Measurements from ENCODE around the gene TOR4A.

TOR4A gene

GRCh38 chr9:137295238-137295811 lies 17.8 kb downstream of the TOR4A start:
- no peak for DNase-seq (ENCODE audit: low spot score)

- no peak for DNase-seq (ENCODE audit: low spot score)
These were observed 18.5 kb downstream of the TOR4A start for GRCh38 chr9:137295849-137296669.

DNA sequence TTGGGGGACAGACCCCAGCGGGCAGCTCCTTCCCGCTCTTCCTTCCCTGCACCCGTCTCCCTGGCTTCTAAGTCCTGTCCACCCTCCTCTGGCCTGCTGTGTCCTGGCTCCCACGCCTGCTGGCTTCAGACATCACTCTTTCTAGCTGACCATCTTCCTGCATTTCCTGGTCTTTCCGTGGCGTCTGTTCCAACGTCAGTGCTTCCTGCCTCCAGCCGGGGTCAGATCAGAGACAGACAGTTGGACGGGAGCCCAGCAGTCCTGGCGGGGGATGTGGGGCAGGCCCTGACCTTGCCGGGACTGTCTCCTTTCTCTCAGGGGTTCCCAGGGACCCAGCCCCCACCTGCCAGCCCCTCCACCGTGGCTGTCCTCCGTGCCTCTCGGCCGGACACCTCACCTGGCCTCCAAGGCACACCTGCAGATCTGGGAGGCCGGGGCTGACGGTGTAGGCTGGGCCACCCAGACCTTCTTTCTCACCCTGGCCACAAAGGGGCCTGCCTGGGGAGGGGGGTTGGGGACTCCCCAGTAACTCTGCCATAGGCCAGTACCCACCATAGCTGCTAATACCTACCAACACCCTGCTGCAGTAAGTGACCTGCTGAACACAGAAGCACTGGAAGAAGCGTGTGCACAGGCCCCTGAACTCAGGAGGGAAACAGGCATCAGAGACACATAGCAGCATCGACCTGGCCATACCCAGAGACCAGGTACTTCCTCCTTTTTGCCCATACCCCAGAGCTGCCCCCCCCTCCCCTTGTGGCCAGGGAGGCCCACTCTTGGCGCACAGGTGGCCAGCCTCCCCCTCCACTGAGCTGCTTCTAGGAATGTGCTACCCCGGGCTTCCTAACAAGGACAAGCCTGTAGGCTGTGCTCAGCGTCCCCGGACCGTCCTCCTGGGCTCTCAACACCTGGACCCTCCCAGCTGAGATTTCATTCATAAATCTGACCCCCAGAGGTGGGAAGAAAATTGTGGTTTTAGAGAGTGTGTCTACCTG lies 19.4 kb downstream of the TOR4A start:
- no peak for DNase-seq (ENCODE audit: low spot score)

DNA sequence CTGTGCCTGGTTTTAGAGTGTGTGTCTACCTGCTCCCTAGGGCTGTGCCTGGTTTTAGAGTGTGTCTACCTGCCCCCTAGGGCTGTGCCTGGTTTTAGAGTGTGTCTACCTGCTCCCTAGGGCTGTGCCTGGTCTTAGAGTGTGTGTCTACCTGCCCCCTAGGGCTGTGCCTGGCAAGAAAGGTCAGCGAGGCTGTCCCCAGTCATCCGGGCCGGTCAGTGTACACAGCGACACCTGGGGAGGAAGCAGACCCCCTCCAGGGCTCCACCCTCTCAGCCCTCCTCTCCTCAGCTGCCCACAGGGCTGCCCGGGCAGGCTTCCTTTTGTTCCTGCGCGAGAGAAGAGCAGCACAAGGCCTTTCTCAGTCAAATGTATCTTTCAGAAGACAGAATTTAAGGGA lies 20.4 kb downstream of the TOR4A start:
- DNase-seq (ENCODE audit: low spot score) = no peak

- DNase-seq (ENCODE audit: low spot score) = no peak
These were observed 21.1 kb downstream of the TOR4A start for GRCh38 chr9:137298401-137299202.

GRCh38 chr9:137299203-137299565 lies 21.7 kb downstream of the TOR4A start:
- no peak for DNase-seq (ENCODE audit: low spot score)

- DNase-seq (ENCODE audit: low spot score) = no peak
These were observed 22.4 kb downstream of the TOR4A start for GRCh38 chr9:137299938-137300337.

DNA sequence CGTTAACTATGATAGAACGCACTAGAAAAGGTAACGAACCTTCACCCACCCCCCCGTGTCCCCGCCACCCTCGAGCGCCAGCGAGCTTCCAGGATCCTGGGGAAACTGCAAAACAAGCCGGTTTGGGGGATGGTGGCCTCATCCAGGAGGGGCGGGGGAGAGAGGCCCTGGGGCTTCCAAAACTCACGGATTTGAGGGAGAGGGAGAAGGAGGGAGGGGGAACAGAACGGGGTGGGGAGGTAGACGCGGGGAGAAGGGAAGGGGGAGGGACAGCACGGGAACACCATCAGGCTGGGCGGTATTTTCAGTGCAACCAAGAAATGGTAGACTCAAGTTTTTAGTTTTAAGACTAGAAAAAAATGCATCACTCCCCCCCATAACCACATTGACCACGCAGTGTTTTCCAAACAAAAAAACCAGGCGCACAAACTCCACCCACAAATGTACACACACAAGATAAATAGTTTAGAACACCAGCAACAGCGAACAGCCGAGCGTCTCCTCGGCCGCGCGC lies 23.1 kb downstream of the TOR4A start:
- peak; percentile 63 for DNase-seq (ENCODE audit: low spot score)

GRCh38 chr9:137301081-137301947 lies 23.8 kb downstream of the TOR4A start:
- peak; percentile 74 for DNase-seq (ENCODE audit: low spot score)

GRCh38 chr9:137302118-137302448 lies 24.6 kb downstream of the TOR4A start, which contains the start of gene NRARP:
Gene NRARP (minus strand): TSS chr9:137302271. CDS start chr9:137301928, 343 bp downstream.
- DNase-seq (ENCODE audit: low spot score) = peak; percentile 90

GRCh38 chr9:137302449-137303150 lies 25.1 kb downstream of the TOR4A start:
- DNase-seq (ENCODE audit: low spot score) = peak; percentile 64

DNA sequence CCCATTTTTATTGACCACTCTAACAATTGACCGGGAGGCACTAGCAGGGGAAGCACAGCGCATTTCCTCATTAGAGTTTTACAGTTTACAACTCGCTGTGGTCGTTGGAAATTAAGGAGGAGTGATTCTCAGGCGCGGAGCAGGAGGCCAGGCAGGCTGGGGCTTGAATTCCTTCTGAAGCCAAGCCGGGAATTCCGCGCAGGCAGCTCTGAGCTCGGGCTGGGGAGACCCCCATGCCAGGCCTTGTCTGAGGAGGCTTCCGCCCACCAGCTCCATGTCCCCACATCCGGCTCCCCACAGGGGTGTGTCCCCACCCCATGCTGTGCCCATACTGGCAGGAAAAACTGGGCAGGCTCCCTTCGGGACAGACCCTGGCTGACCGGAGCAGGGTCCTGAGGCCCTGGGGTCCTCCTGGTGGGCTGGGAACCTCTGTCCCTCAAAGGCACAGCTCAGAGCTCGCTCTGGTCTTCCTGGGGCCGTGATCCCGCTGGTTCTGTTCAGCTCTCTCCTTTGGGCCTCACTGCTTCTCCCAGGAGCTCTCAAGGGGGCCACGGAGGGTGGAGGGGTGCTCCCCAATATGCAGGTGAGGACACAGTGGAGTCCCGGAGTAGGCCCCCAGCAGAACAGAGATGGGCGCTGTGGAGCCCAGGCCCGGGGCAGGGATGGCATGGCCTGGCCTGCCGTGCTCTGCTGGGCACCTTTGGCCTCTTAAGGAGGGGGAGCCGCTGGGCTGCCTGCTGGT lies 25.8 kb downstream of the TOR4A start:
- peak; percentile 62 for DNase-seq (ENCODE audit: low spot score)

- peak; percentile 64 for DNase-seq (ENCODE audit: low spot score)
These were observed 26.4 kb downstream of the TOR4A start for GRCh38 chr9:137303893-137304382.

DNA sequence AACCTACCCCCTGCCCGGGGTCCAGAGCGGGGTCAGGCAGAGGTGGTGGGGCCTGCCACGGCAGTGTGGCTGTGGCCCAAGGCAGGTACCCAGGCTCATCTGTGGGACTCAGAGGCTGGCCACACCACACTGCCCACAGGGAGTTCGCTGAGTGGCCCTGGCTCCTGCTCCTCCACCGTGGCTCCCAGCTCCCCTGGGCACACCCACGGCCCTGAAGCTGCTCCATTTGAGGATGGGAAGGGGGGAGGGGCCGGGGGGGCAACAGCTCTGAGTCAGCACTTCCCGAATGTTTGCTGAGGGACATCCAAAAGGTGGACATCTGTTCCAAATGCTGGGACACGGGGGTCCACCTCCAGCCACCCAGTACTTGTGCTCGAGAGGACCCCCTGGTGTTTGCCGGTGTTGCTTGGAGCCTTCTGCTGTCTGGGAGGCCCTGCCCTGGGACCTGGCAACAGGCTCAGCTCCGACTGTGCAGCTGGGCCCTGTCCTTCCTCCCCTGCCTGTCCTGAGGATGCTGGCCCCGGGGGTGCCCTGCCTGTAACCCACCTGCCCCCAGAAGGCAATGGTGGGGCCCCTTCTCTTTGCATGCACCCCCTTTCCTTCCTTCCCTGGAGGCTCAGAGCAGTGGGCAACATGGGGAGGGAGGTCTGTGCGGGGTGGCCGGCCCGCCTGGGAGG lies 27.0 kb downstream of the TOR4A start:
- peak; percentile 74 for DNase-seq (ENCODE audit: low spot score)

GRCh38 chr9:137305060-137305797 lies 27.7 kb downstream of the TOR4A start:
- peak; percentile 76 for DNase-seq (ENCODE audit: low spot score)

- DNase-seq (ENCODE audit: low spot score) = no peak
These were observed 28.2 kb downstream of the TOR4A start for GRCh38 chr9:137305798-137306065.

DNA sequence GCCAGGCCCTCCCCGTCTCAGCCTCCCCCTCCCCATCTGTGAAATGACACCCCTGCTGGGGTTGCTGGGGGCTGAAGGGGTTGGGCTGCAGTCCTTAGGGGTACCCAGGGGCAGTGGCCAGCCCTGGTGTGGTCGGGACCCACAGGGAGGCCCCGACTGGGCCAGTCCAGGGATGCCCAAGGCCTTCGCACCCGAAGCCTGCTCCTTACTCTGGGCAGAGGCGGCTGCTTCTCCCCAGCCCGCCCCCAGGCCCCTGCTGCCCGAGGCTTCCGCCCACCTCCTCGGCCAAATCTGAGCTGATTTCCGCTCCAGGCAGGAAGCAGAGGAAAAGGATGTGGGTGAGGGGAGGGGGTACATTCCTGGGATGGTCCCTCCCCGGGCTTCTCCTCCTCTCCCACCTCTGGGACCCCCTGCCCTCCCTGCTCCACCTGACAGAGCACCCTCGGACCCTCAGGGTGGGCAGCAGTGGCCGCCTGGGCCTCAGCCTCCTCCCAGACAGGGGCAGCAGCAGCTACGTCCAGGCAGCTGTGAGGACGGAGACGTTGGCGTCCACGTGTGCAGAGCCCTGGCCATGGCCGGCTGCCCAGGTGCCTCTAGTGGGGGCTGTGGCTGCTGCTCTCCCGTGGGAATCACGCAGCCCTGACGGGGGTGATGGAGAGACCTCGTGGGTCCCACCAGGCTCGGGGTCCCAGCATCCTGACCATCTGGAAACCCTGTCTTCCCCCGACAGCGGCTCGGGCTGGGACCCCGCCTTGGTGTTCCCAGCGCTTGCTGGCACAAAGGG lies 28.7 kb downstream of the TOR4A start:
- peak; percentile 70 for DNase-seq (ENCODE audit: low spot score)

Data from left forelimb (tissue), 1 donor.